AG08396 (cell line): ENCODE measurements around the gene CPPED1.

ENCODE experiments used
- DNase-seq: peaks from one replicate; pipeline ENCODE4 v3.0.0; 2012; ENCODE audit warnings: low spot score, mixed read lengths

The CPPED1 gene

GRCh38 chr16:12679660-12680272 lies 123.9 kb downstream of the CPPED1 start:
- DNase-seq = no peak

- no peak for DNase-seq
Observed at GRCh38 chr16:12678983-12679382, 124.7 kb downstream of the CPPED1 start.

GRCh38 chr16:12677502-12677901 lies 126.2 kb downstream of the CPPED1 start:
- no peak for DNase-seq

GRCh38 chr16:12675852-12676251 lies 127.8 kb downstream of the CPPED1 start:
- no peak for DNase-seq

- no peak for DNase-seq
Observed at GRCh38 chr16:12675046-12675445, 128.6 kb downstream of the CPPED1 start.

GRCh38 chr16:12674524-12674923 lies 129.2 kb downstream of the CPPED1 start:
- DNase-seq = no peak

- DNase-seq = no peak
Observed at GRCh38 chr16:12674071-12674470, 129.6 kb downstream of the CPPED1 start.

GRCh38 chr16:12673466-12673865 lies 130.2 kb downstream of the CPPED1 start:
- DNase-seq = no peak

GRCh38 chr16:12672986-12673385 lies 130.7 kb downstream of the CPPED1 start:
- no peak for DNase-seq

GRCh38 chr16:12669908-12670307 lies 133.8 kb downstream of the CPPED1 start:
- DNase-seq = no peak

- DNase-seq = no peak
Observed at GRCh38 chr16:12667909-12668308, 135.8 kb downstream of the CPPED1 start.

GRCh38 chr16:12664164-12664733 lies 139.4 kb downstream of the CPPED1 start:
- DNase-seq = no peak

GRCh38 chr16:12661656-12662172 lies 142.0 kb downstream of the CPPED1 start:
- no peak for DNase-seq

- DNase-seq = no peak
Observed at GRCh38 chr16:12659871-12660270, 143.8 kb downstream of the CPPED1 start.

- no peak for DNase-seq
Observed at GRCh38 chr16:12658506-12658905, 145.2 kb downstream of the CPPED1 start.

- DNase-seq = no peak
Observed at GRCh38 chr16:12655537-12655936, 148.2 kb downstream of the CPPED1 start.

- no peak for DNase-seq
Observed at GRCh38 chr16:12653820-12654392, 149.8 kb downstream of the CPPED1 start.

GRCh38 chr16:12652924-12653323 lies 150.8 kb downstream of the CPPED1 start:
- no peak for DNase-seq

- DNase-seq = no peak
Observed at GRCh38 chr16:12651765-12652512, 151.7 kb downstream of the CPPED1 start.

- DNase-seq = no peak
Observed at GRCh38 chr16:12649356-12649755, 154.3 kb downstream of the CPPED1 start.

- DNase-seq = no peak
Observed at GRCh38 chr16:12646490-12647274, 157.0 kb downstream of the CPPED1 start.

- no peak for DNase-seq
Observed at GRCh38 chr16:12646098-12646489, 157.6 kb downstream of the CPPED1 start.
